Stimulated activated CD4-positive, alpha-beta T cell treated with anti-CD3 and anti-CD28 coated beads, Interleukin-12 subunit alpha, Interleukin-12 subunit beta, amount 100 ng/mL, for 24 hours (primary cell): ENCODE measurements around the gene RAMP1.

Experiments
- DNase-seq, 2 experiments: peaks; one replicate each; pipeline ENCODE4 v3.0.0-alpha.2; 2020; ENCODE audit warnings: low read depth in 2 of 2

The RAMP1 gene

GRCh38 chr2:237951878-237952277, 92.5 kb downstream of the RAMP1 start:
- DNase-seq = no peak

GRCh38 chr2:237952851-237953250, 93.4 kb downstream of the RAMP1 start:
- DNase-seq = no peak

GRCh38 chr2:237955640-237956401, 96.4 kb downstream of the RAMP1 start:
- DNase-seq = no peak

- no peak for DNase-seq
Measured at GRCh38 chr2:237956402-237956736, 96.9 kb downstream of the RAMP1 start.

GRCh38 chr2:237961637-237962036, 102.2 kb downstream of the RAMP1 start:
- DNase-seq = no peak
